Measurements from ENCODE around the gene PABPN1L. TPM values are rescaled to one million over a fixed set of nuclear protein-coding genes. Genes with fewer than 3 reads are reported as not detected.

Gene PABPN1L
- total RNA-seq, 1 donor = not detected

DNA sequence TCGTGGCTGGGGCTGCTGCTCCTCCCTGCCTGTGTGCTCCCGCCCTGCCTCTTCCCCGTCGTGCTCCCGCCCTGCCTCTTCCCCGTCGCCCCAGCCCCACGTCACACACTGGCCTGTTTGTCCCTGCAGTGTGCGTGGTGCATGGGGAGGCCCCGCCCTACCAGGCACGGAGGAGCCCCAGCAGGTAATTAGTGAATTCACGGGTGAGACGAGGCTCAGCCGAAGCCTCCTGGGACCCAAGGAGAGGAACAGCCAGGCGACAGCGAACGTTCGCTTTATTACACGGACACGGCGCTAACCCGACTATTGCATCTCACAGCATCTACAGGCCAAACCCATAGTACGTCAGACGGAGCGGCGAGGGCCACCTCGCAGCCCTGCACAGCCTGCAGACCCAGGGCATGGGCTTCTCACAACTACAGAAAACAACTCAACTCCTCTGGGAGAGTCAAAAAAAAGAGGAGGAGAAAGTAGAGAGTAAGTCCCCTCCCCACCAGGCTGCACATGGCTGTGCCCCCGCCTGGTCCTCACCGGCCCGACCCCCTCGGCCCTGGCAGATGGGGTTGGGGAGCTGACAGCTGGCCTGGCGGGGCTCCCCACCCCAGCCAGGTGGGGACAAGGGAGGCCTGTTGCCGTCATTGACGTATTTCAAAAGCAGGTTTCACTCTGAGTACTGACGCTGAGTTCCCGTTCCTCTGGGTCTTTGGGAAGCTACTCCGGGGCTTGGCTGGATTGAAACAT, 4.3 kb upstream of the PABPN1L start:
- peaks cover 11% of the 10 kb centered on the region for H3K4me1 ChIP-seq (ENCODE audit: insufficient read depth, low read length)
- no peak overlapping the region for H3K4me3 ChIP-seq (ENCODE audit: low read length)
- H3K27me3 ChIP-seq (ENCODE audit: insufficient read depth, low read length) = peaks cover 3% of the 10 kb centered on the region
- no peaks in the 10 kb centered on the region for H3K9me3 ChIP-seq (ENCODE audit: low read depth, low read length)

DNA sequence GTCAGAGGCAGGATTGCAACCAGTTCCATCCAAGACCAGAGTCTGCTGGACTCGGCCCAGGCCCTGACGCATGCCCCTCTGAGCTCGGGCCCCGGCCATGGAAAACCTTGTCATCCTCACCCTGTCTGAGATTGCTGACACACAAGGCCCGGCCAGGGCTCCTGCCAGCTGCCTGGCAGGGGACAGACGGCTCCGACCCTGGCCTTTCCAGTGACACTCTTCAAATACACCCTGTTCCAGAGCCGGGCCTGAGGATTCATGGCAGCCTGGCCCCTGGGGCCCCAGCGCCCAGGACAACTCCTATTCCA, 3.2 kb upstream of the PABPN1L start:
- H3K27me3 ChIP-seq (ENCODE audit: insufficient read depth, low read length) = peaks cover 3% of the 10 kb centered on the region
- H3K4me1 ChIP-seq (ENCODE audit: insufficient read depth, low read length) = peaks cover 11% of the 10 kb centered on the region

DNA sequence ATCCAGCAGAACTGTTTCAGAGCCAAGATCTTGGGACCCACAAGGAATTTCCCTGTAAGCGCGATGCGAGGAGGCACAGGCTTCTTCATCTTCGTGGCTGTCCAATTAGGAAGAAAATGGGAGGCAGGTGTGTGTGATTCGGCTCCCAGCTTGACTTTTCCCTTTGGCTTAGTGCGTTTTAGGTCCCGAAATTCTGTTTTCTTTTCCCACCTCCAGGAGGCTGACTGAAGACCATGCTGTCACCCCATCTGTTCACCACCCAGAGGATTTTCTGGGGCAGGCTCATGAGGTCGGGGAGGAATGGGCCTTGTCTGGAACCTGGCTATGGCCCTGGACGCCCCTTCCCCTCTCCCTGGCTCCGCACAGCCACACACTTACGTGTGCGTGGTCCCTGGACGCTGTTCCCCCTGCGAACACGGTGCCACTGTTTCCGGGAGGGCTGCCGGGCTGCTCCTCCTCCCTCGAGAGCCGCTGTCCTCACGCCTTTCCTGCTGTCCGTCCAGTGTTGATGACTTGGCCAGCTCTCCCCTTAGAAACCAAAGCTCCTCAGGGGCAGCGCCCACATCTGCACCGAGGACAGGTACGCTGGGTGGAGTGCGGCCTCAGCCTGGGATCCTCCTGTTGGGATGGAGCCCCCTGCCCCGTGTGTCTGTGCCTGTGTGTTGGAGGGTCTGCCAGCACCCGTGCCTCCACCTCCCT, 2.7 kb upstream of the PABPN1L start:
- H3K4me1 ChIP-seq (ENCODE audit: insufficient read depth, low read length) = peaks cover 11% of the 10 kb centered on the region
- no peak overlapping the region for H3K4me3 ChIP-seq (ENCODE audit: low read length)
- no peaks in the 10 kb centered on the region for H3K9me3 ChIP-seq (ENCODE audit: low read depth, low read length)
- peaks cover 3% of the 10 kb centered on the region for H3K27me3 ChIP-seq (ENCODE audit: insufficient read depth, low read length)

More for the DNA sequence above, 3.2 kb upstream of the PABPN1L start:
- no peak overlapping the region for H3K4me3 ChIP-seq (ENCODE audit: low read length)
- H3K9me3 ChIP-seq (ENCODE audit: low read depth, low read length) = no peaks in the 10 kb centered on the region

DNA sequence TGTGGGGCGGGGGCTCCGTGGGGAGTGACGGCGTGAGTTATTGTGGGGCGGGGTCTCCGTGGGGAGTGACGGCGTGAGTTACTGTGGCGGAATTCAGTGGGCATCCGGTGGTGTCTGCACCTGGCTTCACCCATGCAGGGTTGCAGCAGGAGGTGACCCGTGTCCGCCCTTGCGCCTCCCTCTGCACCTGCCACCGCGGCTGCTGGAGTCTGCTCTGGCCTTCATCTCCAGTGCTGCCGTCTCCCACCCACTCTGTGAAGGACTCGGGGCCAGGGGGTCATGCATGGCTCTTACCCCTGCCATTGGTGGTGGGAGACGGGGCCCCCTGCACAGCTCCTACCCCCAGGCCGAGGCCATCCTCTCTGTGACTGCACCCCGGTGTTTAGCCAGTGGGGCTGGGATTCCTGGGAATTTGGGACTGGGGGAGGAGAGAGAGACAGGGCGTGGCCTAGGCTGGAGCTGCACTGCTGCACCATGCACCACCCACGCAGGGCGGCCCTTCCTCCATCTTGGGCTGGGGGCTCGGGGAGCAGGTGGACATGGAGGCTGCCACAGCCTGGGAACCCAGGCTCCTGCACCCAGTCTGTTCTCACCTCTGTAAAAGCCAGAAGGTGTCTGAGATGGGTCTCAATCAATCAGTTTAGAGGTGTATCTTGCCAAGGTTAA, 1.3 kb upstream of the PABPN1L start:
- no peaks in the 10 kb centered on the region for H3K9me3 ChIP-seq (ENCODE audit: low read depth, low read length)
- peaks cover 3% of the 10 kb centered on the region for H3K27me3 ChIP-seq (ENCODE audit: insufficient read depth, low read length)
- H3K4me1 ChIP-seq (ENCODE audit: insufficient read depth, low read length) = peaks cover 11% of the 10 kb centered on the region
- H3K4me3 ChIP-seq (ENCODE audit: low read length) = no peak overlapping the region

DNA sequence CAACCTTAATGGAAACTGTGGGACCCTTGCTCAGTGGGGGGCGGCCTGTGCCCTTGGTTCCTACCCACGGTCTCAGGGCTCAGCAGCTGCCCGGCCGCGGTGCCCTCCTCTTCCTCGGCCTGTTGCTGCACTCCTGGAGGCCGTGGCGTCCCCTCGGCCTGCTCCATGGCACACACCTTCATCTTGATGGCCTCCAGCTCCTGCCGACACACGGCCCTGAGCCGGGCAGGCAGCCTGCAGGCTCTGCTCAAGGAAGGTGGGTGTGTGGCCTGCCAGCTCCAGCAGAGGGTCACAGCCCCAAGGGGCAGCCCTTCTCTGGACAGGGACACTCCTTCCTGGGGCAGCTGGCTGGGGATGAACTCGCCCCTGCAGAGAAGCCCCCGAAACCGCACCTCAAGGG, 718 bp downstream of the PABPN1L start:
- no peaks in the 10 kb centered on the region for H3K9me3 ChIP-seq (ENCODE audit: low read depth, low read length)
- H3K27me3 ChIP-seq (ENCODE audit: insufficient read depth, low read length) = peaks cover under 1% of the 10 kb centered on the region

DNA sequence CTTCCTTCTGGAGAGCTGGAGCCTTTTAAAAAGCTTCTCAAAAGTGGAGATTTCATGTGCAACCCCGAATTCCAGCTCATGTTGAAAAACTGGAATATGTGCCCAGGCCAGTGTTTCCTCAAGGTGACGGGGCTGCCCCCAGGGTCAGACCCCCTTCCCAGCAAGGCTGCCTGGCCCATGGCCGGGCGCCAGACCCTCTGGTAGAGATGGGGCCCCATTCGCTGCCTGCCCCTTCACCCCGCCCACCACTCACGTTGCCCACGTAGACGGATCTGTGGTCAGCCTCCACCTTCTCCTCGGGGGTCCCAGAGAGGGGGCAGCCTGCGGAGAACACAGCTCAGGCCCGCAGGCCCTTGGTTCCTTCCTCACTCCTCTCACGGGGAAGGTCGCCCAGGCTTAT, 1.1 kb downstream of the PABPN1L start:
- Histone ChIP-seq H3K9me3 (ENCODE audit: low read depth, low read length) (no peaks in the 10 kb centered on the region), H3K4me3 (ENCODE audit: low read length) (no peak overlapping the region)

More for the DNA sequence above, 718 bp downstream of the PABPN1L start:
- no peak overlapping the region for H3K4me3 ChIP-seq (ENCODE audit: low read length)
- peaks cover 5% of the 10 kb centered on the region for H3K4me1 ChIP-seq (ENCODE audit: insufficient read depth, low read length)

DNA sequence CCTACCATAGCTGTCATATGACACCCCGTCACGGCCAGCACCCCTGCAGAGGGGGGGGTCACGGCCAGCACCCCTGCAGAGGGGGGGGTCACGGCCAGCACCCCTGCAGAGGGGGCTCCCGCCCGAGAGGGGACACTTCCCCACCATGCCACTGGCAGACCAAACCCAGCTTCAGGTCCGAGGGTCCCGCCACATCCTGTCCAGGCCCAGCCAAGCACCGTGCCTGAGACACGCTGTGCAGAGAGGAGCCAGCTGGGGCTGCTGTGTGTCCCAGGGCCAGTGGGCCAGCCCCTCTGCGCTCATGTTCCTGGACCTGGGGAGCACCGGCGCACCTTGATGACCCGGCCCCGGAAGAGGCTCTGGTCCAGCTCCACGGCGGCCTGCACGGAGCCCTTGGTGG, 1.9 kb downstream of the PABPN1L start:
- Histone ChIP-seq H3K27me3 (ENCODE audit: insufficient read depth, low read length) (no peaks in the 10 kb centered on the region), H3K4me1 (ENCODE audit: insufficient read depth, low read length) (no peaks in the 10 kb centered on the region), H3K4me3 (ENCODE audit: low read length) (no peak overlapping the region), H3K9me3 (ENCODE audit: low read depth, low read length) (no peaks in the 10 kb centered on the region)

More for the DNA sequence above, 1.1 kb downstream of the PABPN1L start:
- H3K27me3 ChIP-seq (ENCODE audit: insufficient read depth, low read length) = no peaks in the 10 kb centered on the region
- H3K4me1 ChIP-seq (ENCODE audit: insufficient read depth, low read length) = peaks cover under 1% of the 10 kb centered on the region

DNA sequence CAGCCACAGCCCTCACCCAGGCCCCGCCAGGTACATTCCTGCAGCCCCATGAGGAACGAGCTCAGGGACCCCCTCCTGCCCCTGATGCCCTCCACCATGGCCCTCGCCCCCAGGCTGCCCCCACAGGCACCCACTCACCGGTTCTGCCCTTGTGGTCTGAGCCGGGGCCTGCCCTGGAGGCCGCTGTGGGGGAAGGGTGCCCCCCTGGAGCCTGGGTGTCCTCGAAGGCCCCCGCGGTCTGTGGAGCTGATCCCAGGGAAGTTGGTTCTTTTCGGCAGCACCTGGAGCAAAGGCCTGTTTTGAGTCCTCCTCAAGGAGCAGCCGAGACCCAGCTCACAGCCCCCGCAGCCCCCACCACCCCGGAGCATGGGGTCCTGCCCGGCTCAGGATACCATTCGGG, 2.4 kb downstream of the PABPN1L start:
- Histone ChIP-seq H3K27me3 (ENCODE audit: insufficient read depth, low read length) (no peaks in the 10 kb centered on the region), H3K4me3 (ENCODE audit: low read length) (no peak overlapping the region), H3K9me3 (ENCODE audit: low read depth, low read length) (no peaks in the 10 kb centered on the region), H3K4me1 (ENCODE audit: insufficient read depth, low read length) (no peaks in the 10 kb centered on the region)

DNA sequence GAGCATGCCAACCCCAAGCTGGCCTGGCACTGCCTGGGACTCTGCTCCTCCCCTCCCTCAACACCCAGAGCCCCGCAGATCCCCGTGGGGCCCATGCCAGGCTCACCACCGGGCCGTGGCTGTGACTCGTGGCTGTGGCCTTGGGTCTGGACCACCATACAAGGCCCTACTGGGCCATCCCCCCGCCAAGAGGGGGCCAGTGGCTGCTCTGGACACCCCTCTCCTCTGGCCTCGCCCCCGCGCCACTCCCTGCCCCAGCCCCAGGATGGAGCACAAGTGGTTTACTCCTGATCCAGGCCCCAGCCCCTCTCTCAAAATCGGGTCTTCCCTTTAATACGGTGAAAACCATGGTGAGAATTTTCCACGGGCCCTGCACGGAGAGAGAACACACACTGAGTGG, 3.0 kb downstream of the PABPN1L start:
- Histone ChIP-seq H3K9me3 (ENCODE audit: low read depth, low read length) (no peaks in the 10 kb centered on the region), H3K4me3 (ENCODE audit: low read length) (no peak overlapping the region)

DNA sequence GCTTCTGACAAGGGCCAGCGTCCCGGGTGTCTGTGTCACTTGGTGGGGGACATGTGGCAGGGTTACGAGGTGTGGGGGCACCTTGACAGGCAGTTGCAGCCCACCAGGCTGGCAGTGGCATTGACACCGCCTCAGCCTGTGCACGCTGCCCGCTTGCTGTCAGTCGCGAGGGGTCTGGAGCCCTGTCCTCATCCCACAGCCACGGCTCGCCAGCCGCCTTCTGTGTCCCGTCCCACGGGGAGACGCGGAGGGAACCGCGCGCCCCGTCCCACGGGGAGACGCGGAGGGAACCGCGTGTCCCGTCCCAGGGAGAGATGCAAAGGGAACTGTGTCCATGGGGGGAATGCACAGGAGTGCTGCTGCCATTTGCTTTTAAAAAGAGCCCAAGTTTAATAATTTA, 3.5 kb downstream of the PABPN1L start:
- H3K9me3 ChIP-seq (ENCODE audit: low read depth, low read length) = no peaks in the 10 kb centered on the region
- no peaks in the 10 kb centered on the region for H3K27me3 ChIP-seq (ENCODE audit: insufficient read depth, low read length)
- peaks cover 4% of the 10 kb centered on the region for H3K4me1 ChIP-seq (ENCODE audit: insufficient read depth, low read length)
- no peak overlapping the region for H3K4me3 ChIP-seq (ENCODE audit: low read length)

More for the DNA sequence above, 3.0 kb downstream of the PABPN1L start:
- Histone ChIP-seq H3K4me1 (ENCODE audit: insufficient read depth, low read length) (no peaks in the 10 kb centered on the region), H3K27me3 (ENCODE audit: insufficient read depth, low read length) (no peaks in the 10 kb centered on the region)

DNA sequence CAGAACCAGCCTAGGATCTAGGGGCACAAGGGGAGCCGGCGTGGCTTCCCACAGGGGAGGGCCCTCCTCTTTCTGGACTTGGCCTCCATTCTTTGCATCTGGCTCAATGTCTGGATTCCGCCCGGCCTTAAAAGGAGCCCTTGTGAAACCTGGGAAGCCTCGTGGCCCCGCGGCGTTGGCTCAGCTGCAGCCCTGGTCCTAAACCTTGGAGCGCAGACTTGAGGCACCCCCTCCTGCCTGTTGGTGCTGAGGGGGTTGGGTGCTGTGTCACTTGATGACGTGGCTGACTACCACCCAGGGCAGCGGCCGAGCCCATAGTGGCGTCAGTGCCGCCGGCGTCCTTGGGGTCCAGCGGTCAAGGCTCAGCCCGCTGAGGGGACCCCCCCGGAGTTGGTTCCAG, 5.1 kb downstream of the PABPN1L start:
- Histone ChIP-seq H3K27me3 (ENCODE audit: insufficient read depth, low read length) (no peaks in the 10 kb centered on the region), H3K9me3 (ENCODE audit: low read depth, low read length) (no peaks in the 10 kb centered on the region), H3K4me1 (ENCODE audit: insufficient read depth, low read length) (peaks cover 10% of the 10 kb centered on the region), H3K4me3 (ENCODE audit: low read length) (no peak overlapping the region)

DNA sequence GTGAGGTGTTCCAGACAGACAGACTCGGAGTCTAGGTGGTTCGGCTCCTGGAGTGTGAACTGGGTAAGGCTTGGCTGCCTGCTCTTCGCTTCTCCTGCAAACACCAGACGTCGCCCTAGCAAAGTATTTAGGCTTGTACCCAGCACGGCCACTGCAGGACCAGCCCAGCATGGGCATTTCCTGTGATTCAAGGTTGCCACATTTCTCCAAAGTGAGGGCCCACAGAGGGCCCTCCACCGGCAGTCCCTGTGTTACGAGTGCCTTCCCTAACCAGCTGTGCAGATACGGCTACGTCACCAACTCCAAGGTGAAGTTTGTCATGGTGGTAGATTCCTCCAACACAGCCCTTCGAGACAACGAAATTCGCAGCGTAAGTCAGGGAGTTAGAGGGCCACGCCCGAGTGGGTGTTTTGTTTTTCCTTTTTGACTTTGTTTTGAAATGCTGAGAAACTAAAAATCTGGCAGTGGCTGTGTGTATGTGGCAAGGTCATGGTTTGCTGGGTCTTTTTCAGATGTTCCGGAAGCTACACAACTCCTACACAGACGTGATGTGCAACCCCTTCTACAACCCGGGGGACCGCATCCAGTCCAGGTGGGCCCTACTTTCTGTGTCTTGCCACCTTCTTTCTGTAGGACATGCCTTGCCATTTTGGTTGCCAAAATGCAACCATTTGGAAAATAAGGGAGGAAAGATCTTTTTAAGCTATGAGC, 6.9 kb downstream of the PABPN1L start:
- Histone ChIP-seq H3K4me1 (ENCODE audit: insufficient read depth, low read length) (peaks cover 28% of the 10 kb centered on the region), H3K27me3 (ENCODE audit: insufficient read depth, low read length) (no peaks in the 10 kb centered on the region), H3K4me3 (ENCODE audit: low read length) (no peak overlapping the region), H3K9me3 (ENCODE audit: low read depth, low read length) (no peaks in the 10 kb centered on the region)

DNA sequence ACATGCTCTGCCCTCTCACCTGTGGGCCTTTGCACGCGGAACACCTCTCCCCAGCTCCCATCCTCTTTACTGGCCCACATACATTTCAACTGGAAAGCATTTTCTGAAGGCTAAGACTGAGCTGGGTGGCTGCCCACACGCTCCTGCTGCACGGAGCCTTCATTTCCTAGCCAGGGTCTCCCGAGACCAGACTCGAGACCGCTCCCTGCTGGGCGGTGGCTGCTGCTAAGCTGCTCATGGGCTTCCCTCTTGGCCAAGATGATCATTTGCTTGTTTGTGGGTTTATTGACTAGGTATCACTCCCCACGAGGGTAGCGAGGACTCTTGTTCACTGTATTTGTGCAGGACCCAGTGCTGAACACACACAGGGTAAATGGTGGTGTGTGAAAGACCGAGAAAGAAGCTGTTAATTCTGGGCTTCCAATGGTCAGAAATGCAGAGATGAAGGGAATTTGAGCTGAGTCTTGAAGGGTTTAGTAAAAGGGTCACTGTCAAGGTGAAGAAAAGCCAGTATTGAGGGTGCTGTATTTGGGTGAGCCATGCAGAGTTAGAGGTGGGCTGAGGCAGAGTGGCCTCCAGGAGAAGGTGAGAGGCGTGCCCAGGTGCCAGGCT, 8.6 kb downstream of the PABPN1L start:
- peak overlapping the region; percentile 97 for H3K4me3 ChIP-seq (ENCODE audit: low read length)
- no peaks in the 10 kb centered on the region for H3K27me3 ChIP-seq (ENCODE audit: insufficient read depth, low read length)
- H3K9me3 ChIP-seq (ENCODE audit: low read depth, low read length) = no peaks in the 10 kb centered on the region

DNA sequence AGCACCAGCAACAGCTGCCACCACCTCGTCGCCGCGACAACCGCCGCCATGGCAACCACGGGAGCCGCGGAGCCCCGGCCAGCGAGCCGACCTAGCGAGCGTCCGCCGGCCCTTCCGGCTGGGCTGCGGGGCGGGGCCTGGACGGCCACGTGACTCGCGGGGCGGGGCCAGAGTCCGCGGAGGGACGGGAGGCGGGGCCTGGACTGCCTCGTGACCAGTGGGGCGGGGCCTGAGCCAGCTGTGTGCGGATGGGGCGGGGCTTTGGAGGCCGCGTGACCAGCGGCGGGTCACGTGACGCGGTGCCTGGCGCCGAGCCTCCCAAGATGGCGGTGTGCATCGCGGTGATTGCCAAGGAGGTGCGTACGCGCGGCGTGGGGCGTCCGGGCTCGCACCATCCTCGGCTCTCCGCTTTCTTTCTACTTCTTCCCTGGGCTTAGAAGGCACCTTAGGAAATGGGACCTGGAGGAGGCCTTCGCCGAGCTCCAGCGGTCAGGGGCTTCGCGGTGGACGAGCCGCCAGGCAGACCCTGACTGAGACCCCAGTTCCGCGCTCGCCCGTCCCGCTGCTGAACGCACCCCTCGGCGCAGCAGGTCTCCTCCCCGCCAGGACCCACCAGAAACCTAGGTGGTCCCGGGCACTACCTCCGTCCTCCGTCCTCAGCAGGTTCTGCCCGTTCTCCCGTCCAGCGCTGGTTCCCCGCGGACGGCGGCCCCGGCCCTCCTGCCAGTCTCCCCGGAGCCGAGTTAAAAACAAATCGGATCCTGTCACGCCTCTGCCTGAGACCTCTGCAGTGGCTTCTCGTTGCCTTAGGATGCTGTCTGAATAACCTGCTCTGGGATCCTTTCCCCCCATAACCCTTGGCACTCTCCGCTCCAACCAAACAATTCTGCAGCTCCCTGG, 9.4 kb downstream of the PABPN1L start, which contains the start of the genes GALNS and TRAPPC2L:
TSS of gene GALNS (minus strand) at position 120 of the 900 bp plus-strand sequence. CDS start at position 50, 70 bp downstream.
TSS of gene TRAPPC2L (plus strand) at position 300 of the 900 bp plus-strand sequence. CDS start at position 324, 24 bp downstream.
- peak within 1 kb of the TSS; percentile 97 for H3K4me3 ChIP-seq (ENCODE audit: low read length)
- no peaks in the 10 kb centered on the region for H3K9me3 ChIP-seq (ENCODE audit: low read depth, low read length)
- H3K4me1 ChIP-seq (ENCODE audit: insufficient read depth, low read length) = peaks cover 47% of the 10 kb centered on the region
- H3K27me3 ChIP-seq (ENCODE audit: insufficient read depth, low read length) = no peaks in the 10 kb centered on the region

More for the DNA sequence above, 8.6 kb downstream of the PABPN1L start:
- peaks cover 45% of the 10 kb centered on the region for H3K4me1 ChIP-seq (ENCODE audit: insufficient read depth, low read length)
